ENCODE measurements around the gene SMAP1.

GRCh38 chr6:70717038-70717801 lies 49.5 kb downstream of the SMAP1 start:
- no peak for TF ChIP-seq POLR2A (IDR thresholded peaks at IDR 0.05)
- no peak for TF ChIP-seq POLR2AphosphoS5 (IDR thresholded peaks at IDR 0.05)

Data from spleen (tissue), 3 donors.